Measurements from ENCODE around the gene STBD1. TPM values are rescaled to one million over a fixed set of nuclear protein-coding genes. Genes with fewer than 3 reads are reported as not detected.

STBD1 gene
- total and polyA plus RNA-seq, 2 experiments from 2014 or later: 10.3 to 10.6 TPM

DNA sequence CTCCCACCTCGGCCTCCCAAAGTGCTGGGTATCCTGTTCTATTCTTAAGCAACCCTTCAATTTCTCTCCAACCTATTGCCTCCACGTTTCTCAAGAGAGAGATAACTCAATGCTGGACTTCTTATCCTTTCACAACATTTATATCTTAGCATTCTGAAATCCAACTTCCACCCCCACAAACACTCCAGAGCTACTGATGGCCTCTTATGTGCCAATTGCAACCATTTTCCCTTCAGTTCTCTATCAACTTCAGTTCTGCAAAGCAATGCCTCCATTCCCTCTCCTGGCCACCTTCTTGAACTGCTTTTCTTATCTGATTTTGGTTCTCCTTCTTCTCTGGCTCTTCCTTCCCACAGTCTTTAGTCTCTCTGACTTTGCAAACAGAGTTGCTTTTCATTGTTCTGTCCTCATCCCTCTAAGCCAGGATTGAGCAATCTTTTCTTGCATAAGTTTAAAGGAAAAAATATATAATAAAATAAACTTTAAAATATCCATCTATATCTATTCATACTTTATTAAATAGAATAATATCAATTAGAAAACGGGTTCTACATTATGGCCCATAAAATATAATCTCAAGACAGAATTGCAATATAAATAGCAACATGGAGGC lies 3.6 kb upstream of the STBD1 start:
- Histone ChIP-seq H3K27me3 (replicated peaks; ENCODE audit: insufficient read depth) (no peaks in the 10 kb centered on the region), H3F3A (ENCODE audit: insufficient read depth) (peaks cover 21% of the 10 kb centered on the region), H3K27ac (no peak overlapping the region), H3K4me2 (ENCODE audit: unreplicated experiment) (no peak overlapping the region), H3K36me3 (ENCODE audit: low read depth) (no peaks in the 10 kb centered on the region), H3K9ac (no peak overlapping the region), H2AFZ (no peak overlapping the region), H3K9me3 (ENCODE audit: low read depth) (no peaks in the 10 kb centered on the region), H4K20me1 (ENCODE audit: insufficient read depth) (no peaks in the 10 kb centered on the region), H3K4me1 (ENCODE audit: insufficient read depth) (peaks cover 17% of the 10 kb centered on the region), H3K79me2 (ENCODE audit: insufficient read depth) (peaks cover 17% of the 10 kb centered on the region), H3K9me2 (ENCODE audit: insufficient read depth) (no peaks in the 10 kb centered on the region), H3K4me3 (no peak overlapping the region)
- TF ChIP-seq EZH2phosphoT487 (IDR thresholded peaks at IDR 0.05; ENCODE audit: insufficient read depth, low read depth) (no peak), EZH2 (IDR thresholded peaks at IDR 0.05; ENCODE audit: insufficient read depth, poor library complexity, severe bottlenecking) (no peak)
- DNase-seq: no peak
- WGBS, 2 experiments (ENCODE audit: low coverage in 1 of 2, low lambda C conversion rate in 2 of 2, missing lambda C conversion rate in 2 of 2): 79 to 81% methylated on average over 3 of the region's 3 CpGs
- in situ Hi-C loops (cut with MboI): no loop called here

DNA sequence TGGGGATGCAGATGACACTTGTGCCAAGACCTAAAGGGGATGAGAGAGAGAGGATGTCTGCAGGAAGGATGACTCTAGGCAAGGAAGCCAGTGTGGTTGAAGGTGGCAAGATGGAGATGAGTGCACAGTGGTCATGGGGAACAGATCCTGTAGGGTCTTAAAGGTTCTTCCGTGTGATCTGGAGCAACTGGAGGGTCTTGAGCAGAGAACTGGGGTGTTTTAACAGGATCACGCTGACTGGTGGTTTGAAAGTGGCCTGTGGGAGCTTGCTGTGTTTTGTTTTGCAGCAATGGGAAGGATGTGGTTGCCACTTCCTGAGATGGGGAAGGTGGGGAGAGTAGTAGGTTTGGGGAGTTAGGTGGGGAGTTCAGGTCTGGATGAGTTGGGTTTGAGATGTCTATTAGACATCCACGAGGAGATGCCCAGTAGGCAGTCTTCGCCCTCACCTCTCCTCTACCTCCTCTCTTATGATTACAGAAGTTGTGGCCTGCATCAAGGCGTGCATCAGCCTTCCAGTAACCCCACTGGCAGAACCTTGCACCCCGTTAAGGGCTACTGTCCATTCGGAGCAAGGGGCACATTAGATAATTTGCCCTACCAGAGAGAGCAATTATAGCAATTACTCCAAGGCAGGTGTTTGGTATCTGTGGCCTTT lies 1.4 kb upstream of the STBD1 start:
- H3K9me3 ChIP-seq (ENCODE audit: low read depth): no peaks in the 10 kb centered on the region
- H3K9ac ChIP-seq: peak overlapping the region; percentile 87
- peaks cover 17% of the 10 kb centered on the region for H3K4me1 ChIP-seq (ENCODE audit: insufficient read depth)
- H4K20me1 ChIP-seq (ENCODE audit: insufficient read depth): no peaks in the 10 kb centered on the region
- no peaks in the 10 kb centered on the region for H3K27me3 ChIP-seq (replicated peaks; ENCODE audit: insufficient read depth)
- H3K4me3 ChIP-seq: peak overlapping the region; percentile 90
- peaks cover 21% of the 10 kb centered on the region for H3F3A ChIP-seq (ENCODE audit: insufficient read depth)
- 98% methylated on average over 7 of the region's 7 CpGs for WGBS, 2 experiments (ENCODE audit: low coverage in 1 of 2, low lambda C conversion rate in 2 of 2, missing lambda C conversion rate in 2 of 2)
- peak overlapping the region; percentile 92 for H3K4me2 ChIP-seq (ENCODE audit: unreplicated experiment)
- peaks cover 31% of the 10 kb centered on the region for H3K79me2 ChIP-seq (ENCODE audit: insufficient read depth)
- H3K27ac ChIP-seq: no peak overlapping the region
- TF ChIP-seq EZH2phosphoT487 (IDR thresholded peaks at IDR 0.05; ENCODE audit: insufficient read depth, low read depth): no peak
- no peak for TF ChIP-seq EZH2 (IDR thresholded peaks at IDR 0.05; ENCODE audit: insufficient read depth, poor library complexity, severe bottlenecking)
- H3K9me2 ChIP-seq (ENCODE audit: insufficient read depth): no peaks in the 10 kb centered on the region
- in situ Hi-C loops (cut with MboI): no loop called here
- no peaks in the 10 kb centered on the region for H3K36me3 ChIP-seq (ENCODE audit: low read depth)
- H2AFZ ChIP-seq: peak overlapping the region; percentile 92
- DNase-seq: no peak

DNA sequence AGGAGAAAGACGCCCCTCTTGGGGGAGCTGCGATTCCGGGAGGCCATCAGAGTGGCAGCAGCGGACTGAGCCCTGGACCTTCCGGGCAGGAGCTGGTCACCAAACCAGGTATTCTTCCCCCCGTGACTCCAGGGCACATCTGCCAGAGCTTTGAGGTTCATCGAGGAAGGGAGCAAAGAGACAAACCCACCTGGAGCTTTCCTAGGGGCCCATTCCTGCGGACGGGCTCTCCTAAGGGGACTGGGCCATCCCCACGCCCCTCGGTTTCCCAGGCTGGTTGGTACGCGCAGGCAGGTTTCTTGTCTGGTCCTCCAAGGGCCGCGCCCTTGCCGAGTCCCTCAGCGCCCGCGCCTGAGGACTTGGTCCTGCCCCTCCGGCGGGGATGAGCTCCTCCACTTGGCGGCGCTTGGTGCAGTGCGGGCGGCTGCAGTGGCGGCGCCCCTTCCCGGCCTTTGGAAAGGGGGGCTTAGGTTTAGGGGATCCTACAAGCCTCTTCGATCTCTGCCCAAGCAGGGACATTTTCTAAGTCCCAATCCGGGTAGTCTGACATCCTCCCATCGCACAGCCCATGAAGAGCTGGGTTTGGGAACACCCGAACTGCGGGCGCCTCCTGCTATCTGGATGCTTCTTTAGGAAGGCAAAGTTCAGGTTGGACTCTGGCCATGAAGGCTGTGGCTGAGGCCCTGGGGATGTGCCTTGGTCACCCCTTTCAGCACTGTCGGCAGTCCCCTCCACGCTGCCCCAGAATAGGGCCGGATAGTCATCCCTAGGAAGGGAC lies 538 bp downstream of the STBD1 start:
- Histone ChIP-seq H4K20me1 (ENCODE audit: insufficient read depth) (no peaks in the 10 kb centered on the region), H3K9me2 (ENCODE audit: insufficient read depth) (no peaks in the 10 kb centered on the region), H3K4me1 (ENCODE audit: insufficient read depth) (peaks cover 4% of the 10 kb centered on the region; the same call in 1 of the 2 replicates), H3K4me2 (ENCODE audit: unreplicated experiment) (peak overlapping the region; percentile 92), H3F3A (ENCODE audit: insufficient read depth) (peaks cover 12% of the 10 kb centered on the region), H3K27me3 (replicated peaks; ENCODE audit: insufficient read depth) (no peaks in the 10 kb centered on the region), H3K4me3 (peak overlapping the region; percentile 90), H3K27ac (peak overlapping the region; percentile 76), H2AFZ (peak overlapping the region; percentile 92), H3K79me2 (ENCODE audit: insufficient read depth) (peaks cover 31% of the 10 kb centered on the region), H3K9me3 (ENCODE audit: low read depth) (no peaks in the 10 kb centered on the region), H3K9ac (peak overlapping the region; percentile 87), H3K36me3 (ENCODE audit: low read depth) (no peaks in the 10 kb centered on the region)
- DNase-seq: peak; percentile 90
- in situ Hi-C loops (cut with MboI): no loop called here
- 2 to 3% methylated on average over 36 to 37 of the region's 37 CpGs for WGBS, 2 experiments (ENCODE audit: low coverage in 1 of 2, low lambda C conversion rate in 2 of 2, missing lambda C conversion rate in 2 of 2)
- TF ChIP-seq EZH2 (IDR thresholded peaks at IDR 0.05; ENCODE audit: insufficient read depth, poor library complexity, severe bottlenecking): no peak
- TF ChIP-seq EZH2phosphoT487 (IDR thresholded peaks at IDR 0.05; ENCODE audit: insufficient read depth, low read depth): no peak

DNA sequence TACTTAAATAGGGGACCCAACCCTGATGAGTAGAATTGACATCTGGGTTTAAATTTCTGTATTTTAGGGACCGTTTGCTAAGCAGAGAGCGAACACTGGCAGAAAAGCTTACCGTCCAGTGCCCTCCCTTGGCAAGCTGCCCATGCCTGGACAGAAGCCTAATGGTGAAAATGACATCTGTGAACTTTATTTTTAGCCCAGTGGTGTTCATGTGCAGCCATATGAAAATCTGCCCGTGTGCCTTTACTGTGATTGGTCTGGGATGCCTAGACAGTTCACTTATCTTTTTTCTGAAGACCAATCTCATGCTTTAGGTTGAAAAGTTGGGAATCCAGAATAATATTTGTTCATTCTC lies 1.1 kb downstream of the STBD1 start:
- WGBS, 2 experiments (ENCODE audit: low coverage in 1 of 2, low lambda C conversion rate in 2 of 2, missing lambda C conversion rate in 2 of 2): 15 to 20% methylated on average over 4 of the region's 4 CpGs
- TF ChIP-seq EZH2phosphoT487 (IDR thresholded peaks at IDR 0.05; ENCODE audit: insufficient read depth, low read depth): no peak
- H3K9me2 ChIP-seq (ENCODE audit: insufficient read depth): no peaks in the 10 kb centered on the region
- no peaks in the 10 kb centered on the region for H3K27me3 ChIP-seq (replicated peaks; ENCODE audit: insufficient read depth)
- H3K9ac ChIP-seq: peak overlapping the region; percentile 87
- H4K20me1 ChIP-seq (ENCODE audit: insufficient read depth): no peaks in the 10 kb centered on the region
- H3K4me2 ChIP-seq (ENCODE audit: unreplicated experiment): peak overlapping the region; percentile 92
- H3K4me1 ChIP-seq (ENCODE audit: insufficient read depth): peaks cover 4% of the 10 kb centered on the region; the same call in 1 of the 2 replicates
- in situ Hi-C loops (cut with MboI): no loop called here
- H3K79me2 ChIP-seq (ENCODE audit: insufficient read depth): peaks cover 31% of the 10 kb centered on the region
- H2AFZ ChIP-seq: peak overlapping the region; percentile 92
- H3K9me3 ChIP-seq (ENCODE audit: low read depth): no peaks in the 10 kb centered on the region
- H3K27ac ChIP-seq: no peak overlapping the region
- peak overlapping the region; percentile 90 for H3K4me3 ChIP-seq
- DNase-seq: peak; percentile 26
- 0 out of 2 replicates have a peak, but pooled peaks cover 9% of the 10 kb centered on the region for H3F3A ChIP-seq (ENCODE audit: insufficient read depth)
- H3K36me3 ChIP-seq (ENCODE audit: low read depth): no peaks in the 10 kb centered on the region
